ENCODE measurements around the gene ANKS1B.

Gene ANKS1B

GRCh38 chr12:99768758-99769157 is 216.0 kb downstream of the ANKS1B start:
- no peak for TF ChIP-seq CTCF (IDR thresholded peaks at IDR 0.05; ENCODE audit: low read depth, low read length)
- no peaks in the 10 kb centered on the region for H3K4me1 ChIP-seq
- no peak for DNase-seq
- H3K9me3 ChIP-seq, result no peaks in the 10 kb centered on the region
- no peaks in the 10 kb centered on the region for H3K36me3 ChIP-seq
- no peaks in the 10 kb centered on the region for H3K27me3 ChIP-seq
- no peak overlapping the region for H3K4me3 ChIP-seq (ENCODE audit: low read depth, low read length)

- H3K4me3 ChIP-seq (ENCODE audit: low read depth, low read length), result no peak overlapping the region
- H3K4me1 ChIP-seq, result no peaks in the 10 kb centered on the region
- TF ChIP-seq CTCF (IDR thresholded peaks at IDR 0.05; ENCODE audit: low read depth, low read length), result peak; percentile 39
- H3K36me3 ChIP-seq, result no peaks in the 10 kb centered on the region
- H3K27me3 ChIP-seq, result no peaks in the 10 kb centered on the region
- no peak for DNase-seq
- H3K9me3 ChIP-seq, result no peaks in the 10 kb centered on the region
Observed at GRCh38 chr12:99767809-99768208, 216.9 kb downstream of the ANKS1B start.

DNA sequence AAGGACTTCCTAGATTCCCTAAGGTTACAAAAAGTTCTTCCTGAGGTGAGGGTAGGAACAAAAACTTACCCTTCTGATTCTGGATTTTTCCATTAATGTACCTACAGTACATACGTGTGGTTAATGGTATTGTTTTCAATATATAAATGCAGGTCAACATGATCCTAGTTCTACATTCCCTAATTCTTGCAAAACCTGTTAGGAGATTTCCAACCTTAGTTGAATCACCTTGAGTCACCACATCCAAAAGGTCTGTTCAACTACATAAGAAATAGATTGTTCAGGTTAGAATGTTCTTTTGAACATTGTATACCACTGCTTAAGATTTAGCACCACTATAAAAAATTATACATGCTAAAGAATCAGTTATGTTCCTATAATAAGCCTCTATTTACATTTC is 218.3 kb downstream of the ANKS1B start:
- no peaks in the 10 kb centered on the region for H3K9me3 ChIP-seq
- H3K27me3 ChIP-seq, result no peaks in the 10 kb centered on the region
- H3K4me1 ChIP-seq, result no peaks in the 10 kb centered on the region
- no peak overlapping the region for H3K4me3 ChIP-seq (ENCODE audit: low read depth, low read length)
- no peaks in the 10 kb centered on the region for H3K36me3 ChIP-seq
- DNase-seq, result no peak
- no peak for TF ChIP-seq CTCF (IDR thresholded peaks at IDR 0.05; ENCODE audit: low read depth, low read length)

GRCh38 chr12:99765469-99766114 is 219.1 kb downstream of the ANKS1B start:
- H3K9me3 ChIP-seq, result no peaks in the 10 kb centered on the region
- no peak for DNase-seq
- no peaks in the 10 kb centered on the region for H3K4me1 ChIP-seq
- H3K4me3 ChIP-seq (ENCODE audit: low read depth, low read length), result no peak overlapping the region
- H3K36me3 ChIP-seq, result no peaks in the 10 kb centered on the region
- no peak for TF ChIP-seq CTCF (IDR thresholded peaks at IDR 0.05; ENCODE audit: low read depth, low read length)
- no peaks in the 10 kb centered on the region for H3K27me3 ChIP-seq

DNA sequence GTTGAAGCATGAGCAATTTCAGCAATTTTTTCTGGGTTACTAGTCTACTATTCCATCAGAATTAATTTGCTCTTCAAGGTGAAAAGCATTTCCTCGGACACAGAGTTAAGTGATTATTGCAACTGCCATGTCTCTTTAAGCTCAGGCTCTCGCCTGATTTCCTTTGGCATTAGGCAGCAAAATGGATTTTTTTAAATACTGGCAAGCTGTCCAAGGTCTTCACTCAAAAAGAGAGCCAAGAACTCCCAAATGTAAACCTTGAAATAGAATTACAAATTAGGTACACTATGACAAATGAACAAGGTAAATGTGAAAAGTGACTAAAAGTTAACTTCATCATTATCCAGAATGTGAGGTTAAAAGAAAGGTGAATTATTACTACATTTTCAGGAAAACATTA is 225.3 kb downstream of the ANKS1B start:
- no peaks in the 10 kb centered on the region for H3K27me3 ChIP-seq
- no peak overlapping the region for H3K4me3 ChIP-seq (ENCODE audit: low read depth, low read length)
- no peaks in the 10 kb centered on the region for H3K9me3 ChIP-seq
- no peak for DNase-seq
- no peaks in the 10 kb centered on the region for H3K4me1 ChIP-seq
- H3K36me3 ChIP-seq, result no peaks in the 10 kb centered on the region
- no peak for TF ChIP-seq CTCF (IDR thresholded peaks at IDR 0.05; ENCODE audit: low read depth, low read length)

DNA sequence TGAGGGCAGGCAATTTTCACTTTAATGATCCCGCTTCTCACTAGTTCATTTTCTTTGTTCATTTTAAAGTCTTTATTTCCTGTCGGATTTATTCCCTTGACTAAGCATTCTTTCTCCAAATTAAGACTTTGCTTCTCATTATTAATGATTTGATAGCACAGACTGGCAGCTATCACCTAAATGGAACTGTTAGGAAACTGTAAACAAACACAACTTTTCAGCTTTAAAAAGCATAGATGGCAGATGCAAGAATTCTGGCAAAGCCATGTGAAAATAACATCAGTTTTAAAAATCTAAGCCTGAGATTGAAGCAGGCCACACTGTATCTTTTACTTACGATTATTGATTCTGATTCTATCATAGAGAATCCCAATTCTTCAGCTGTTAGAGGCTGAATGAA is 225.7 kb downstream of the ANKS1B start:
- no peaks in the 10 kb centered on the region for H3K9me3 ChIP-seq
- no peak for DNase-seq
- H3K36me3 ChIP-seq, result no peaks in the 10 kb centered on the region
- no peak overlapping the region for H3K4me3 ChIP-seq (ENCODE audit: low read depth, low read length)
- TF ChIP-seq CTCF (IDR thresholded peaks at IDR 0.05; ENCODE audit: low read depth, low read length), result no peak
- H3K27me3 ChIP-seq, result no peaks in the 10 kb centered on the region
- H3K4me1 ChIP-seq, result no peaks in the 10 kb centered on the region
